ENCODE results near the gene CCNI2.

GRCh38 chr5:132749506-132749905 is 2.3 kb downstream of the CCNI2 start:
- no peak for TF ChIP-seq CTCF (IDR thresholded peaks at IDR 0.05)
- no peak for TF ChIP-seq POLR2A (IDR thresholded peaks at IDR 0.05)

Measured in esophagus squamous epithelium (tissue), 4 donors.